Inflammatory macrophage (primary cell): Measurements from ENCODE around the gene SPECC1L.

Experiments
- DNase-seq, 2 donors: peaks; one replicate each; pipeline ENCODE4 v3.0.0-alpha.2; 2020 to 2022

The SPECC1L gene

DNA sequence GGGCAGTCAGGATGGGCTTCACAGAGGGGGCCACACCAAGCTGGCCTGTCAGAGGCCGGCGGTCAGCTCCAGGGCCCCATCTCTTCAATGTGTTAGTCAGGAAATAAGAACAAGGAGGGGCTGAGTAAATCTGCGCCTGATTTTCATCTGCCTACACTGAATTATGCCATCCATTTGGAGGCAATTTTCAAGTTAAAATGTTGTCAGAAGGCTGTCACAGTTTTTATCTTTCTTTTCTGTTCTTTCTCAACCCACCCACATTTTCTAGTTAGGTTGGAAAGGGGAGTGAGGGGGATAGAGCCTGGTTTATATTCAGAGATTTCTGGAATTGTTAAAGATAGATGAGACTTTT is 175.6 kb downstream of the SPECC1L start:
- no peak for DNase-seq

DNA sequence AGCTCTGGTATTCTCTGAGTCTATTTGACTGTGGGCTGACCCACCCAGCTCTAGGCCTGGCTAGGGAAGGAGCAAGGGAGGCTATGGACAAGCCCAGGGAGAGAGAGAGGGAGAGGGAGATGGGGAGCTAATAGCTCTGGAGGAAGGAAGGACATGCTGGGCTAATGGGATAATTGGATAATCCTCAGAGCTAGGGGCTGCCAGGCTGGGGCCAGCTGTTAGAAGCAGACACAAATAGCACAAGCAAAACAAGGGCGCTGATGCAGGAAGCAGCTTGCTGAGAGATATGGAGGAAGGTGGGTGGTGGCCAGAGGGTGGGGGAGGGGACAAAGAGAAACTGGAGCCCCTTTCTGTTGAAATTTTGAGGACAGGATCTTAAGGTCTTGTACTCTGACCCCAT is 180.0 kb downstream of the SPECC1L start:
- DNase-seq = no peak

DNA sequence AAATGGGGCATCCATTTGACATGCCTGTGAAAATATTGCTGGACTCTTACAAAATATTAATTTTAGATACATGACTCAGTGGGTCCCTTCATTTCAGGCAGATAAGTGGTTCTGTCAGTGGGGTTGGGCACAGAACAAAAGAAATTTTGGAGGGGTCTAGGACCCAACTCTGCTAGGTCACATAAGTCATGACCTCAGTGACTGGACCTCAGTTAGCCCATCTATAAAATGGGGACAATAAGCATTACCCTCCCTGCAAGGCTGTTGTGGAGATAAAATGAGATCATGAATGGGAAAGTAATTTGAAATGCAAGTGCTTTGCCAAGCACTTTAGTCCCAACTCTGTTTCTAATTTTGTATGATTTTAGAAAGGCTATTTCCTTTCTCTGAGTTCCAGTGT is 180.5 kb downstream of the SPECC1L start:
- no peak for DNase-seq

DNA sequence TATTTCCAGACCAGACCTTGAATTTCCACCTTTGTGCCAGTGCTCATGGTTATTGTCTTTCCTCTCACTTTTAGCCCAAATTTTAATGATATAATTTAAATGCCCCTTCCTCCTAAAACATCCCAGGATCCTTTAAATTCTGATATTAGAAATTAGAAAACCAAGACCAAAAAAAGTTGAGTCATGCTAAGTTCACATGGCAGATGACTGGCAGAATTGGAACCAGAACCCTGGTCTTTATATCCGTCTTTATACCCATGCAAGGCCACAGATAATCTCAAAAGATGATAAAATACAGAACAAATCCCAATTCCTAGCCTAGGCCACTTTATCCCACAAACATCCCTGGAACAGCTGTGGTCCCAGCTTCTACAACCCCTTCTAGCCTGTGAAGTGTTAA is 183.2 kb downstream of the SPECC1L start:
- DNase-seq = no peak

DNA sequence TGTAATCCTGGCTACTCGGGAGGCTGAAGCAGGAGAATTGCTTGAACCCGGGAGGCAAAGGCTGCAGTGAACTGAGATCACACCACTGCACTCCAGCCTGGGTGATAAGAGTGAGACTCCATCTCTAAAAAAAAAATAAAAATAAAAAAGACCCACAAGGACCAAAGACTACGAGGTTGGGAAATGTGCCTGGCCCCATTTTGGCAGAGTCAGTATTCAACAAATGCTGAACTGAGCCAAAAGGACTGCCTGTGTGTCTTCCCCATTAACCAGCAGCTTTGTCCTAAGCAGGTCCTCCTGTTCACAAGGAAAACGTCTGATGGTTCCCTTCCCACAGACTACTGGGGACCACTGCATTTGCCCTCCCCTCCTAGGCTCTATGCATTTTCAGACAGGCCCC is 184.4 kb downstream of the SPECC1L start:
- DNase-seq = no peak

DNA sequence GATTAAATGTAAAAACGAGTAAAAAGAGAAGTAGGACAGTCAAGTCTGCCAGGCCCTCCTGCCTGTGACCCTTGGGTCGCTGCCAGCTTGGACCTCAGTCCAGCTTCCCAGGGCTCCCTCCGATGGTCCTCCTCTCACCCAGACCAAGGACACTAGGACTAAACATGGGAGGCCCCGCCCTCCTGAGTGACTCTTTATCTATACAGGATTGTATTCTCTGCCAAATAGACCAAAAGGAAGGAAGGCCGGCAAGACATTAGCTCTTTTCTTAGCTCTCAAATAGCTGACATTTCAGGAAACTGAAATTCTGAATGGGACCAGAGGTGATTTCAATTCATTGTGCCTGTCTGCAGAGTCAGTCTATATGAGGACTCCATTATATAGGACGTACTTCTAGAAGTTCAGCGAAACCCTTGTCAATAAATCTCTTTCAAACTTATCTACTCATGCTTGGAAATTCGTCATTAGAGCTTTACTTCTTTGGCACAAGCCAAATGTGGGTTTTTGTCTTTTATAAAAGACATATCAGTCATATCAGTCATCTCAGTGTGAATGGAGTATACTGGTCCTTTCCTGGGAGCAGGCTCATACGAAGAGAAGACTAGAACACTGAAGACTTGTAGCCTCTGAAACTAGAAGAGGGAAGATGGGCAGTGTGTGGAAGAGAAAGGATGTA is 185.3 kb downstream of the SPECC1L start:
- DNase-seq = no peak

DNA sequence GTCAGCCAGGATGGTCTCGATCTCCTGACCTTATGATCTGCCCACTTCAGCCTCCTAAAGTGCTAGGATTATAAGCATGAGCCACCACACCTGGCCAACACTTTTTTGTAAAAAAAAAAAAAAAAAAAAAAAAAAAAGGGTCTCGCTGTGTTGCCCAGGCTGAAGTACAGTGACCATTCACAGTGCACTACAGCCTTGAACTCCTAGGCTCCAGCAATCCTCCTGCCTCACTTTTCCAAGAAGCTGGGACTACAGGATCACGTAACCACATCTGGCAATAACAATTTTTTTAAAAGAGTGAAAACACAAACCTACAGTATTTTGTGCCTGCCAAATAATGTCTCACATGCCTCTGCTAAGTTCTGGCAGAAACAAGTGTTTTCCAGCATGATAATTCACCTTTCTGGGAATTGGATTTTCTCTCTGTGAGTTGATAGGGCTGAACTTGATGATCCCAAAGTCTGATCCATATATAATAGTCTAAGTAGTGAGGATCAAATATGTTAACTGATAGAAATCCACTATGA is 187.3 kb downstream of the SPECC1L start:
- no peak for DNase-seq

DNA sequence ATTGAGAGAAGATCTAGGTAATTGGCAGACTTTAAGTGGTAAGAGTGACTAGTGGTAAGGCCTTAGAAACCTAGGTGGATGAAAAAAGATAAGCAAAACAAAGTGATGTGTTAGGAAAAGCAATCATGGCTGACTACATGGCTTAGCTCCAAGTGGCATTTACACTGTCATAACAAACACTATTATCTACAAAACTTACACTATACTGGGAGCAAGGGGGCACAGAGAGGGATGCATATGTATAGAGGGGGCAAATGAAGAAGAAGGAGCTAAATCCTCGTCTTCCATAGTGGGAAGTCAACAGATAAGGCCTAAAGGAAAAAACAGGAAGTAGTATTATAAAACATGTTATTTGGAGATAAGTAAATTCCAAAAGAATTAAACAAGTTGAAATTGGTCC is 189.3 kb downstream of the SPECC1L start:
- DNase-seq = no peak

DNA sequence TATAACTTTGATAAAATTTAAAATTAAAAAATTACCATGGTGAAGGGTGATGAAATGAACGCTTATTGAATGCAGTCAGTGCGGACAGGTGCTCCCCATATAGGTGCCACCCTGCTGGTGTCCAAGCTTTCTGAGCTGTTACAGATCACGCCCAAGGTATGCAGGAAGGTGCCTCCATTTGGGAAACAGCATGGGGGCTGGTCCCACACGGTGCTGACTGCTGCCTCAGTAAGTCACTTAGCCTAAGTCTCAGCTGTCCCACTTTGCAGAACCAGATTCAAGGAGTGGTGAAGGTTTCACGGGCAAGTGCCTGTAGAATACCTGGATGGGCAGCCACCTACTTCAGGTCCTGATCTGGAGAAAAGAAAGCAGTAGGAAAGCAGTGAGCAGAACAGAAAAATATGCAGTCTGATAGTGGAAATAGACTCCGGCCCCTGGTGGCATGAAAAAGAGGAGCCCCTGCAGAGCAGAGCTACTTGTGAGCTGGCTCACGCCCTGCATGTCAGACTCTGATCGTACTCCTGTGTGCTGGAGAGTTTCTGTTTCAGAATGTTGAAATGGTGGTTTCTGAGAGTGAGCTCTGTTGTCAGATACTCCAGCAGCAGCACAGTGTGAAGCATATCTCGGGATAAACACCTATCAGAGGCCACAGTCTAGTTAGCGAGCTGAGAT is 189.9 kb downstream of the SPECC1L start:
- DNase-seq = peak in 1 of 2 donors; percentile 13

DNA sequence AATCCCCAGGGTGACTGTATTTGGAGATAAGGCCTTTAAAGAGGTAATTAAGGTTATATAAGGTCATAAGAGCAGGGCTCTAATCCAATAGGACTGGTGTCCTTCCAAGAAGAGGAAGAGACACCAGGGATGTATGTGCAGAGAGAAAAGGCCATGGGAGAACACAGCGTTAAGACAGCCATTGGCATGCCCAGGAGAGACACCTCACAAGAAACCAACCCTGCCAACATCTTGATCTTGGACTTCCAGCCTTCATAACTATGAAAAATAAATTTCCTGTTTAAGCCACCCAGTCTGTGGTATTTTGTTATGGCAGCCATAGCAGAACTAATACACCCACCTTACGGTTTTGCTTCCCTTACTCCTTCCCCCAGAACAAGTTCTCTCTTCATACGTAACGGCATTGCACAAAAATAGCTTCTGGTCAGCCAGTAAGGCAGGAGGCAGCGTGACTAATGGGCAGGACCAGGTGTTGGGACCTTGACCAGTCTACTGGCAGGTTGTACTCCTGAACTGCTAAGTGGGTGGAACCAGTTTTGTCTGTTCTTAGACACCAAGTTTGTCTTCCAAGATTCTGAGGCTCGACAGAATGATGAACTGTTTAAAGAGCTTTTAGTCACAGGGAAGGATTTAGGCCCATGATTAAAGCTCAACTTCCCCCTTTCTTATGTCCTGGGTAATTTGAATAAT is 192.6 kb downstream of the SPECC1L start:
- peak; percentile 78 to 84 for DNase-seq

DNA sequence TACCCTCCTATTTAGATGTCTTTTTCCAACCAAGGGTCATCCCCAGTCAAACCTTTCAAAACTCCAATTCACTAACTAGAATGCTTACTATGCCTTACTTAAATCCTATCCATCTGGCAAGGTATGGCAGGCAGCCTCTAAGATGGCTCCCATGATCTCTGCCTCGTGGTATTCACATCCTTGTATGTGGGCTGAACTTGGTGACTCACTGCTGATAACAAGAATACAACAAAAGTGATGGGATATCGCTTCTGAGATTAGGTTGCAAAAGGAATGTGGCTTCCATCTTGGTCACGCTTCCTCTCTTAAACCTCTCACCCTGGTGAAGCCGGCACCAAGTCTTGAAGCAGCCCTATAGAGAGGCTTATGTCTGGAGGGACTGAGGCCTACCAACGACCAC is 194.9 kb downstream of the SPECC1L start:
- peak; percentile 25 to 52 for DNase-seq

DNA sequence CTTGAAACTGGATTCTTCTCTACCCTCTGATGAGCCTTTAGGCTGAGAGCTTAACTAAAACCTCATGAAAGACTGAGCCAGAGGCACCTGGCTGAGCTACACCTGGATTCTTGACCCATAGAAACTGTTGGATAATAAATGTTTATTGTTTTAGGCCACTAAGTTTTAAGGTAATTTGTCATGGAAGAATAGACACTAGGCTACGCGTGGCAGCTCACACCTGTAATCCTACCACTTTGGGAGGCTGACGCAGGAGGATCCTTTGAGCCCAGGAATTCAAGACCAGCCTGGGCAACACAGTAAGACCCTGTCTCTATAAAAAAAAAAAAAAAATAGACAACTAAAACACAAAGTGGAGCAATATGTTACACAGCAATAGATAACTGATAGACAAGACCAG is 195.3 kb downstream of the SPECC1L start:
- DNase-seq = no peak

DNA sequence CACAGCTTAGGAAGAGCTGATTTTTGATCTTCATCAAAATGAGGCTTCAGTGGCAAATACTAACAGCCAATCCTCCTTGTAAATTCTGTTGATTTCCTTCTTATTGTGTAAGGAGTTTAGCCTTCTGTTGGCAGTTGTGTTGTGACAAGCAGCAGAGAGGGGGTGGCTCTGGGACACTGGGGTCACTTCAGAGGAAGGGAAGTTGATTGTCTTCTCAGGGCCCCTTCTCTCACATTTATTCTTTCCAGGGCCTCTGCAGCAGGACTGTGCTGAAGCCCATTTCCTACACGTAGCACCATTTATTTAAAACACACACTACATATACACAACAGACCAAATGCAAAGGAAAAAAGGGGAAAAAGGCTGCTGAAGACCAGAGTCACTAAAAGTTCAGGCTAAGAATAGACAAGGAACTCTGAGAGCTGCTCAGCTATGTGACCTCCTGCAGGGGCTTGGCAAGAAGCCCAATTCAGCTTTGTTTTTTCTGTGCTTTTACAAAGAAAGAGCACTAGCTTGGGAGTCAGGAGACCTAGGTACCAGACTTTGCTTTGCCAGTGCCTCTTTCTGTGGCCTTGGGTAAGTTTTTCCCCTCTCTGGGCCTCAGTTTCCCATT is 196.2 kb downstream of the SPECC1L start:
- DNase-seq = peak; percentile 76 to 77

DNA sequence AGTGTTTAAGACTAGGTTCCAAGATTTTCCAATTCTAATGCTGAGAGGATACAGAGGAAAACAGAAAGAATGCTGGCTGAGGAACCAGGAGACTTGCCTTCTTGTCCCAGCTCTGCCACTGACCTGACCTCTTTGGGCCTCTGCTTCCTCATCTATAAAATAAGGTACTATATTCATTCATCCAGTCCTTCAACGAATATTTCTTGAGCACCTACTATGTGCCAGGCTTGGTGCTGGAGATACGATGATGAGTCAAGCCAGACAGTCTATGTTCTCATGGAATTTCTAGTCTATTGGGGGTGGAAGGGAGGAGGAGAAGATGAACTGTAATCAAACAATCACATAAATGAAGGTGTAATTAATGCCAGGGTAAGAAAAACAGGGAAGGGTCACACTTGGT is 196.7 kb downstream of the SPECC1L start:
- DNase-seq = peak in 1 of 2 donors; percentile 5
